Activated CD4-positive, alpha-beta T cell treated with anti-CD3 and anti-CD28 coated beads, Interleukin-2, amount 50 U/mL, for 48 hours (primary cell): ENCODE measurements around the gene IL33.
"Not testable (repeated sequence)": the region's sequence is repeated elsewhere in the genome, so short reads cannot be mapped to it uniquely, and the experiment has no call there.

ENCODE experiments used
- DNase-seq, 2 experiments: peaks; one replicate each; pipeline ENCODE4 v3.0.0-alpha.2; 2020

The IL33 gene

GRCh38 chr9:6215562-6215961 is at the start of gene IL33:
TSS of gene IL33 (plus strand) at chr9:6215807. CDS start at chr9:6241695, 25,888 bp downstream.
- no peak for DNase-seq

GRCh38 chr9:6171667-6172066 is 43.9 kb upstream of the IL33 start:
- DNase-seq: no peak

- DNase-seq: no peak
Measured at GRCh38 chr9:6173914-6174313, 41.7 kb upstream of the IL33 start.

- DNase-seq: not testable (repeated sequence)
Measured at GRCh38 chr9:6182549-6183226, 32.9 kb upstream of the IL33 start.

GRCh38 chr9:6183227-6183551 is 32.4 kb upstream of the IL33 start:
- DNase-seq: no peak

GRCh38 chr9:6183627-6184026 is 32.0 kb upstream of the IL33 start:
- DNase-seq: no peak

- no peak for DNase-seq
Measured at GRCh38 chr9:6184749-6185645, 30.6 kb upstream of the IL33 start.

GRCh38 chr9:6186691-6187090 is 28.9 kb upstream of the IL33 start:
- no peak for DNase-seq

- no peak for DNase-seq
Measured at GRCh38 chr9:6187272-6187671, 28.3 kb upstream of the IL33 start.

- no peak for DNase-seq
Measured at GRCh38 chr9:6188466-6188865, 27.1 kb upstream of the IL33 start.

GRCh38 chr9:6188906-6189305 is 26.7 kb upstream of the IL33 start:
- DNase-seq: no peak

GRCh38 chr9:6194934-6195333 is 20.7 kb upstream of the IL33 start:
- DNase-seq: peak in 1 of 2 experiments; percentile 6

- DNase-seq: no peak
Measured at GRCh38 chr9:6195714-6196360, 19.8 kb upstream of the IL33 start.

GRCh38 chr9:6197330-6197729 is 18.3 kb upstream of the IL33 start:
- no peak for DNase-seq

GRCh38 chr9:6198251-6198650 is 17.4 kb upstream of the IL33 start:
- no peak for DNase-seq

- DNase-seq: no peak
Measured at GRCh38 chr9:6199596-6199995, 16.0 kb upstream of the IL33 start.

- no peak for DNase-seq
Measured at GRCh38 chr9:6200761-6201160, 14.8 kb upstream of the IL33 start.

GRCh38 chr9:6209966-6210365 is 5.6 kb upstream of the IL33 start:
- no peak for DNase-seq

GRCh38 chr9:6212722-6213375 is 2.8 kb upstream of the IL33 start:
- DNase-seq: no peak

- DNase-seq: no peak
Measured at GRCh38 chr9:6214434-6214833, 1.2 kb upstream of the IL33 start.

GRCh38 chr9:6214903-6215302 is 704 bp upstream of the IL33 start:
- DNase-seq: no peak

- DNase-seq: no peak
Measured at GRCh38 chr9:6216002-6216401, 395 bp downstream of the IL33 start.

- no peak for DNase-seq
Measured at GRCh38 chr9:6216951-6217350, 1.3 kb downstream of the IL33 start.
